Activated CD8-positive, alpha-beta memory T cell treated with anti-CD3 and anti-CD28 coated beads, Interleukin-2, amount 10 ng/mL, durations not matched to agents 7 days and 5 days (primary cell): ENCODE measurements around the gene VARS1. TPM values are rescaled to one million over a fixed set of nuclear protein-coding genes. Genes with fewer than 3 reads are reported as not detected.

ENCODE experiments used
- ATAC-seq: fragments of 150-1000 bp; cut with Tn5 transposase; one replicate; pipeline ENCODE4 v1.10.0; 2021; ENCODE audit warnings: moderate library complexity
- CTCF ChIA-PET: fragments of 350-600 bp; sonication (Branson Sonifier 250); formaldehyde crosslinking; loops from one replicate; lab custom pipeline; 2021; ENCODE audit warnings: antibody characterized with exemption; lab: Charles Lee
- DNase-seq: peaks from one replicate; pipeline ENCODE4 v3.0.0-alpha.2; 2020
- H3K27ac Mint-ChIP-seq: one replicate; pipeline ENCODE4 v1.8.0; 2021; ENCODE audit warnings: mild to moderate bottlenecking, mixed read lengths
- H3K27me3 Mint-ChIP-seq: one replicate; pipeline ENCODE4 v1.8.0; 2021; ENCODE audit warnings: mixed read lengths
- H3K36me3 Mint-ChIP-seq: one replicate; pipeline ENCODE4 v1.8.0; 2021; ENCODE audit warnings: mild to moderate bottlenecking, mixed read lengths
- H3K4me1 Mint-ChIP-seq: one replicate; pipeline ENCODE4 v1.8.0; 2021; ENCODE audit warnings: mixed read lengths
- H3K4me3 Mint-ChIP-seq: one replicate; pipeline ENCODE4 v1.8.0; 2021; ENCODE audit warnings: mild to moderate bottlenecking, moderate library complexity, mixed read lengths
- H3K9me3 Mint-ChIP-seq: one replicate; pipeline ENCODE4 v1.8.0; 2022; ENCODE audit warnings: low read depth, mixed read lengths
- total RNA-seq, 2 experiments: library from RNA; stranded (reverse); gene quantifications; one replicate each; pipeline ENCODE4 v1.2.3, GENCODE V29; 2021

Gene VARS1
- total RNA-seq, 2 experiments from 2014 or later: 107 to 140 TPM

GRCh38 chr6:31780507-31781243 is 14.9 kb downstream of the VARS1 start:
- Mint-ChIP-seq H3K4me3 (no peak overlapping the region), H3K27ac (no peak overlapping the region), H3K27me3 (no peaks in the 10 kb centered on the region), H3K36me3 (peaks cover 19% of the 10 kb centered on the region), H3K9me3 (no peaks in the 10 kb centered on the region), H3K4me1 (peaks cover 21% of the 10 kb centered on the region)
- ATAC-seq (no peak), DNase-seq (no peak)
- CTCF ChIA-PET: interaction anchor here (1.0 to 1.8 kb wide), 4 partner anchors 10 to 50 kb away, joined by 3 to 7 read pairs (median 6); no protein-coding TSS in a partner anchor

GRCh38 chr6:31779908-31780307 is 15.6 kb downstream of the VARS1 start:
- H3K36me3 Mint-ChIP-seq: peaks cover 17% of the 10 kb centered on the region
- H3K4me3 Mint-ChIP-seq: no peak overlapping the region
- no peaks in the 10 kb centered on the region for H3K9me3 Mint-ChIP-seq
- no peak overlapping the region for H3K27ac Mint-ChIP-seq
- no peaks in the 10 kb centered on the region for H3K27me3 Mint-ChIP-seq
- DNase-seq: no peak
- CTCF ChIA-PET: interaction anchor here (1.0 to 2.9 kb wide), 4 partner anchors 10 to 51 kb away, joined by 3 to 15 read pairs (median 6); no protein-coding TSS in a partner anchor
- no peak for ATAC-seq
- H3K4me1 Mint-ChIP-seq: peaks cover 28% of the 10 kb centered on the region

GRCh38 chr6:31778999-31779885 is 16.3 kb downstream of the VARS1 start:
- Mint-ChIP-seq H3K4me3 (no peak overlapping the region), H3K4me1 (peaks cover 28% of the 10 kb centered on the region), H3K27ac (no peak overlapping the region), H3K9me3 (no peaks in the 10 kb centered on the region), H3K36me3 (peaks cover 10% of the 10 kb centered on the region), H3K27me3 (no peaks in the 10 kb centered on the region)
- CTCF ChIA-PET: interaction anchor here (1.0 to 2.9 kb wide), 3 partner anchors 10 to 51 kb away, joined by 3 to 15 read pairs (median 6); no protein-coding TSS in a partner anchor
- DNase-seq (no peak), ATAC-seq (no peak)

GRCh38 chr6:31778193-31778592 is 17.4 kb downstream of the VARS1 start:
- ATAC-seq: no peak

GRCh38 chr6:31777667-31778050 is 17.9 kb downstream of the VARS1 start:
- Mint-ChIP-seq H3K4me3 (no peak overlapping the region), H3K36me3 (peaks cover 7% of the 10 kb centered on the region), H3K4me1 (peaks cover 33% of the 10 kb centered on the region), H3K27ac (peak overlapping the region; percentile 86), H3K27me3 (no peaks in the 10 kb centered on the region), H3K9me3 (no peaks in the 10 kb centered on the region)
- DNase-seq: no peak
- CTCF ChIA-PET: interaction anchor here (1.4 to 2.9 kb wide), 4 partner anchors 8 to 50 kb away, joined by 4 to 15 read pairs (median 10); partner anchors contain the start of gene HSPA1B
- no peak for ATAC-seq

More at GRCh38 chr6:31778193-31778592, 17.4 kb downstream of the VARS1 start:
- no peak for DNase-seq
- Mint-ChIP-seq H3K4me3 (no peak overlapping the region), H3K36me3 (peaks cover 7% of the 10 kb centered on the region), H3K27ac (peak overlapping the region; percentile 52), H3K27me3 (no peaks in the 10 kb centered on the region), H3K4me1 (peaks cover 28% of the 10 kb centered on the region), H3K9me3 (no peaks in the 10 kb centered on the region)
- CTCF ChIA-PET: interaction anchor here (1.4 to 2.9 kb wide), 4 partner anchors 9 to 49 kb away, joined by 4 to 15 read pairs (median 10); partner anchors contain the start of gene HSPA1B

- DNase-seq: peak; percentile 89
- CTCF ChIA-PET: interaction anchor here (1.4 to 2.9 kb wide), 4 partner anchors 8 to 51 kb away, joined by 4 to 15 read pairs (median 10); partner anchors contain the start of gene HSPA1B
- peaks cover 36% of the 10 kb centered on the region for H3K4me1 Mint-ChIP-seq
- H3K36me3 Mint-ChIP-seq: peaks cover 7% of the 10 kb centered on the region
- no peaks in the 10 kb centered on the region for H3K27me3 Mint-ChIP-seq
- peak within 1 kb of the TSS; percentile 86 for H3K27ac Mint-ChIP-seq
- H3K4me3 Mint-ChIP-seq: peak within 1 kb of the TSS; percentile 39
- ATAC-seq: peak; percentile 82
- no peaks in the 10 kb centered on the region for H3K9me3 Mint-ChIP-seq
These were observed 18.4 kb downstream of the VARS1 start, which contains the start of gene VWA7 for GRCh38 chr6:31776989-31777666. Gene VWA7, minus strand, starts transcription at chr6:31777328. Its CDS starts 549 bp downstream, at chr6:31776779.

GRCh38 chr6:31776485-31776988 is 19.0 kb downstream of the VARS1 start:
- Mint-ChIP-seq H3K9me3 (no peaks in the 10 kb centered on the region), H3K4me1 (peaks cover 39% of the 10 kb centered on the region), H3K36me3 (peaks cover 7% of the 10 kb centered on the region), H3K27ac (peak overlapping the region; percentile 86), H3K4me3 (peak overlapping the region; percentile 39), H3K27me3 (no peaks in the 10 kb centered on the region)
- DNase-seq (no peak), ATAC-seq (no peak)
- CTCF ChIA-PET: no interaction called here

- DNase-seq (no peak), ATAC-seq (no peak)
- H3K4me3 Mint-ChIP-seq: peak overlapping the region; percentile 39
- no peaks in the 10 kb centered on the region for H3K27me3 Mint-ChIP-seq
- CTCF ChIA-PET: interaction anchor here (1.2 to 1.4 kb wide), 3 partner anchors 20 to 52 kb away, joined by 3 to 6 read pairs (median 4); partner anchors contain the start of gene HSPA1B
- no peaks in the 10 kb centered on the region for H3K9me3 Mint-ChIP-seq
- peaks cover 45% of the 10 kb centered on the region for H3K4me1 Mint-ChIP-seq
- peak overlapping the region; percentile 86 for H3K27ac Mint-ChIP-seq
- H3K36me3 Mint-ChIP-seq: peaks cover 7% of the 10 kb centered on the region
These were observed 19.7 kb downstream of the VARS1 start for GRCh38 chr6:31775633-31776484.

- Mint-ChIP-seq H3K27ac (no peak overlapping the region), H3K36me3 (peaks cover 7% of the 10 kb centered on the region), H3K4me3 (no peak overlapping the region), H3K27me3 (no peaks in the 10 kb centered on the region), H3K4me1 (peaks cover 45% of the 10 kb centered on the region), H3K9me3 (no peaks in the 10 kb centered on the region)
- DNase-seq (no peak), ATAC-seq (no peak)
- CTCF ChIA-PET: interaction anchor here (1.0 to 1.4 kb wide), 4 partner anchors 21 to 56 kb away, joined by 3 to 6 read pairs (median 4); partner anchors contain the start of gene HSPA1B
These were observed 20.4 kb downstream of the VARS1 start for GRCh38 chr6:31775184-31775583.

GRCh38 chr6:31771992-31772358 is 23.6 kb downstream of the VARS1 start:
- no peak overlapping the region for H3K4me3 Mint-ChIP-seq
- H3K36me3 Mint-ChIP-seq: peaks cover 5% of the 10 kb centered on the region
- CTCF ChIA-PET: interaction anchor here (0.7 to 3.0 kb wide), 13 partner anchors 17 to 152 kb away, joined by 3 to 39 read pairs (median 4); partner anchors contain the start of genes HSPA1B, MSH5 and VARS1
- H3K27ac Mint-ChIP-seq: peak overlapping the region; percentile 73
- ATAC-seq (no peak), DNase-seq (no peak)
- H3K9me3 Mint-ChIP-seq: no peaks in the 10 kb centered on the region
- H3K27me3 Mint-ChIP-seq: no peaks in the 10 kb centered on the region
- H3K4me1 Mint-ChIP-seq: peaks cover 49% of the 10 kb centered on the region

- ATAC-seq (no peak), DNase-seq (no peak)
- Mint-ChIP-seq H3K4me1 (peaks cover 39% of the 10 kb centered on the region), H3K36me3 (peaks cover 5% of the 10 kb centered on the region), H3K4me3 (no peak overlapping the region), H3K27ac (peak overlapping the region; percentile 73), H3K9me3 (no peaks in the 10 kb centered on the region), H3K27me3 (no peaks in the 10 kb centered on the region)
- CTCF ChIA-PET: interaction anchor here (0.6 to 3.1 kb wide), 21 partner anchors 11 to 188 kb away, joined by 3 to 44 read pairs (median 6); partner anchors contain the start of genes ABHD16A, BAG6, C6orf47 and CLIC1
These were observed 24.7 kb downstream of the VARS1 start for GRCh38 chr6:31770860-31771259.
